GM19351 (cell line): ENCODE data around the gene RICTOR.

Experiments
- ATAC-seq: cut with Tn5 transposase; IDR thresholded peaks from one replicate; pipeline ENCODE4 v1.9.1; 2021; ENCODE audit warnings: mild to moderate bottlenecking, moderate library complexity; ENCODE audit not compliant: unreplicated experiment

RICTOR gene

GRCh38 chr5:38892363-38892762 is 181.8 kb downstream of the RICTOR start:
- ATAC-seq = no peak

GRCh38 chr5:38891563-38891962 is 182.6 kb downstream of the RICTOR start:
- no peak for ATAC-seq

GRCh38 chr5:38889424-38889823 is 184.8 kb downstream of the RICTOR start:
- no peak for ATAC-seq

- no peak for ATAC-seq
These were observed 186.2 kb downstream of the RICTOR start for GRCh38 chr5:38888041-38888440.
